ENCODE measurements around the gene HRC.

DNA sequence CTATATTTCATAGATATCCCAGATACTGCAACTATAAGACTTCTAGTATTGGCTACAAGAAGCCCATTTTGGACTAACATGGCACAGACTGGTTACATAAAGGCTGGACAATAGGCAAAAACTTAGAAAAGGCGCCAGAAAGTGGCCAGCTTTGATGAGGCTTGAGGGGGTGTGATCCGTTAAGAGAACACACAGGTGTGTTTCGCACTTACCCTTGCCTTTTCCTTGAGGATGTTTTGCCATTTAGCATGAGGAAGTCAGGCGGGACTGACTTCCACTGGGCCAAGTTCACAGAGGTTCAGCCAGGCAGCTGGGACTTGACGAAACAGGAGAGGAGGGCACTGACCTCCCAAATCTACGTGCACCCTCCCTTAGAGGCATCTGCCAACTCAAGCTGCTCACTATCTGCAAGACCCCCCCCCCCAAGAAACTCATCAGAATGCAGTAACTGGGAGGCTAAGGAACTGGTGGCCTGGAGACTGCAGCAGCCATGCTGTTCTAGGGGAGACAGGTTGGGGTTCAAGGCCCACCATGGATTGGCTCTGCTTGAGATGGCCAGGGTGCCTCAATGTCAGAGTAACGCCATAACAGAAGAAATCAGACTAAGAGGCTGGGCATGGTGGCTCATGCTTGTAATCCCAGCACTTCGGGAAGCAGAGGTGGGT is 45.5 kb downstream of the HRC start:
- no peak for TF ChIP-seq NRF1 (IDR thresholded peaks at IDR 0.05; ENCODE audit: low read depth, low read length)
- TF ChIP-seq POLR2AphosphoS5 (IDR thresholded peaks at IDR 0.05; ENCODE audit: low read depth, low read length) = no peak
- TF ChIP-seq, protein P1, sequence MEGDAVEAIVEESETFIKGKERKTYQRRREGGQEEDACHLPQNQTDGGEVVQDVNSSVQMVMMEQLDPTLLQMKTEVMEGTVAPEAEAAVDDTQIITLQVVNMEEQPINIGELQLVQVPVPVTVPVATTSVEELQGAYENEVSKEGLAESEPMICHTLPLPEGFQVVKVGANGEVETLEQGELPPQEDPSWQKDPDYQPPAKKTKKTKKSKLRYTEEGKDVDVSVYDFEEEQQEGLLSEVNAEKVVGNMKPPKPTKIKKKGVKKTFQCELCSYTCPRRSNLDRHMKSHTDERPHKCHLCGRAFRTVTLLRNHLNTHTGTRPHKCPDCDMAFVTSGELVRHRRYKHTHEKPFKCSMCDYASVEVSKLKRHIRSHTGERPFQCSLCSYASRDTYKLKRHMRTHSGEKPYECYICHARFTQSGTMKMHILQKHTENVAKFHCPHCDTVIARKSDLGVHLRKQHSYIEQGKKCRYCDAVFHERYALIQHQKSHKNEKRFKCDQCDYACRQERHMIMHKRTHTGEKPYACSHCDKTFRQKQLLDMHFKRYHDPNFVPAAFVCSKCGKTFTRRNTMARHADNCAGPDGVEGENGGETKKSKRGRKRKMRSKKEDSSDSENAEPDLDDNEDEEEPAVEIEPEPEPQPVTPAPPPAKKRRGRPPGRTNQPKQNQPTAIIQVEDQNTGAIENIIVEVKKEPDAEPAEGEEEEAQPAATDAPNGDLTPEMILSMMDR (IDR thresholded peaks at IDR 0.05) = no peak
- TF ChIP-seq CHD2 (IDR thresholded peaks at IDR 0.05; ENCODE audit: low read length, partially characterized antibody) = no peak
- no peak for TF ChIP-seq RCOR1 (IDR thresholded peaks at IDR 0.05; ENCODE audit: low read length)
- TF ChIP-seq GABPA (IDR thresholded peaks at IDR 0.05; ENCODE audit: low read depth) = no peak
- no peak for TF ChIP-seq MAX (IDR thresholded peaks at IDR 0.05; ENCODE audit: low read depth)
